BJ (cell line): Measurements from ENCODE around the gene CFL1. TPM values are rescaled to one million over a fixed set of nuclear protein-coding genes. Genes with fewer than 3 reads are reported as not detected.
"Not testable (repeated sequence)": the region's sequence is repeated elsewhere in the genome, so short reads cannot be mapped to it uniquely, and the experiment has no call there.

ENCODE experiments used
- CTCF ChIA-PET: fragments of 350-600 bp; formaldehyde crosslinking; extraction: SDS; loops from one replicate; lab custom pipeline; 2021; ENCODE audit warnings: antibody characterized with exemption, inconsistent platforms; lab: Yijun Ruan, JAX
- POLR2A ChIA-PET: fragments of 300-600 bp; sonication (Branson Sonifier 250); formaldehyde crosslinking; extraction: SDS; loops from one replicate; lab custom pipeline; 2021; ENCODE audit warnings: antibody characterized with exemption; lab: Charles Lee
- DNase-seq: peaks from one replicate; pipeline ENCODE4 v3.0.0-alpha.2; 2011; ENCODE audit warnings: low read depth
- H3K27me3 ChIP-seq: 2 replicates; pipeline ENCODE4 v1.6.0; 2011; ENCODE audit warnings: low read length; ENCODE audit not compliant: control insufficient read depth, insufficient read depth
- H3K36me3 ChIP-seq: 2 replicates; pipeline ENCODE4 v1.5.1; 2011; ENCODE audit warnings: low read length; ENCODE audit not compliant: control insufficient read depth, insufficient read depth
- H3K4me3 ChIP-seq: 2 replicates; pipeline ENCODE4 v1.5.1; 2011; ENCODE audit warnings: low read depth, mild to moderate bottlenecking, control low read depth, low read length
- polyA plus RNA-seq: library from polyadenylated mRNA; depleted of rRNA; stranded (reverse); fragments of >200 nt; gene quantifications from 2 replicates; pipeline ENCODE4 v1.2.3, GENCODE V29; 2011
- TF ChIP-seq, protein P1 (sequence below): IDR thresholded peaks from 2 replicates; pipeline ENCODE4 v1.5.1; 2011; ENCODE audit warnings: low read depth, mild to moderate bottlenecking, control low read depth, inconsistent platforms, low read length, moderate library complexity; ENCODE audit not compliant: insufficient read depth

The CFL1 gene
- polyA plus RNA-seq, 1 experiment, result 2,736 TPM

DNA sequence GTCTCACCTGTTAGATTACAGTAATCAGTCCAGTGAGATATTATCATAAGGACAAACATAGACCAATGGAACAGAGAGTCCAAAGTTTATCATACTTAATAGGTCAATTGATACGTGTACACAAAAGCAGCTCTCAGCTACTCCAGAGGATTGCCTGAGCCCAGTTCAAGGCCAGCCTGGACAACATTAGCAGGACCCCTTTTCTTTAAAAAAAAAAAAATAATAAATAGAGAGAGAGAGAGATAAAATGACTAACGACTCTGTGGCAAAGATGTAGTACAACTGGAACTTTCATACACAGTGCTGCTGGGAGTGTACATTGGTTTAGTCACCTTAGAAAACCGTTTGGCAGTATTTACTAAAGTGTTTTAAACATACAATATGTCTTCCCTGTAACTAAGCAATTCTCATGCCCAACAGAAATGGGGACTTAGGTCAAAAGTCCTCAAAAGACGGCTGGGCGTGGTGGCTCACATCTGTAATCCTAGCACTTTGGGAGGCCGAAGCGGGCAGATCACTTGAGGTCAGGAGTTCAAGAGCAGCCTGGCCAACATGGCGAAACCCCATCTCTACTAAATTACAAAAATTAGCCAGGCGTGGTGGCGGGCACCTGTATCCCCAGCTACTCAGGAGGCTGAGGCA is 13.6 kb downstream of the CFL1 start:
- TF ChIP-seq, protein P1, sequence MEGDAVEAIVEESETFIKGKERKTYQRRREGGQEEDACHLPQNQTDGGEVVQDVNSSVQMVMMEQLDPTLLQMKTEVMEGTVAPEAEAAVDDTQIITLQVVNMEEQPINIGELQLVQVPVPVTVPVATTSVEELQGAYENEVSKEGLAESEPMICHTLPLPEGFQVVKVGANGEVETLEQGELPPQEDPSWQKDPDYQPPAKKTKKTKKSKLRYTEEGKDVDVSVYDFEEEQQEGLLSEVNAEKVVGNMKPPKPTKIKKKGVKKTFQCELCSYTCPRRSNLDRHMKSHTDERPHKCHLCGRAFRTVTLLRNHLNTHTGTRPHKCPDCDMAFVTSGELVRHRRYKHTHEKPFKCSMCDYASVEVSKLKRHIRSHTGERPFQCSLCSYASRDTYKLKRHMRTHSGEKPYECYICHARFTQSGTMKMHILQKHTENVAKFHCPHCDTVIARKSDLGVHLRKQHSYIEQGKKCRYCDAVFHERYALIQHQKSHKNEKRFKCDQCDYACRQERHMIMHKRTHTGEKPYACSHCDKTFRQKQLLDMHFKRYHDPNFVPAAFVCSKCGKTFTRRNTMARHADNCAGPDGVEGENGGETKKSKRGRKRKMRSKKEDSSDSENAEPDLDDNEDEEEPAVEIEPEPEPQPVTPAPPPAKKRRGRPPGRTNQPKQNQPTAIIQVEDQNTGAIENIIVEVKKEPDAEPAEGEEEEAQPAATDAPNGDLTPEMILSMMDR, result no peak
- no peaks in the 10 kb centered on the region for H3K36me3 ChIP-seq
- ChIA-PET POLR2A (interaction anchor here (0.6 kb wide), 1 partner anchor 1592 kb away, joined by 3 read pairs; no protein-coding TSS in a partner anchor), CTCF (interaction anchor here (0.7 to 1.8 kb wide), 2 partner anchors 132 to 141 kb away, joined by 4 to 5 read pairs; partner anchors contain the start of gene KAT5)
- no peaks in the 10 kb centered on the region for H3K27me3 ChIP-seq
- H3K4me3 ChIP-seq, result no peak overlapping the region
- no peak for DNase-seq

GRCh38 chr11:65843811-65844210 is 14.2 kb downstream of the CFL1 start:
- ChIA-PET CTCF (interaction anchor here (0.8 kb wide), 1 partner anchor 11 kb away, joined by 3 read pairs; no protein-coding TSS in a partner anchor), POLR2A (no interaction called here)
- Histone ChIP-seq H3K27me3 (no peaks in the 10 kb centered on the region), H3K4me3 (no peak overlapping the region), H3K36me3 (no peaks in the 10 kb centered on the region)
- TF ChIP-seq, protein P1, result no peak
- DNase-seq, result no peak

- POLR2A ChIA-PET, result no interaction called here
Observed at GRCh38 chr11:65842144-65842543, 15.8 kb downstream of the CFL1 start.

DNA sequence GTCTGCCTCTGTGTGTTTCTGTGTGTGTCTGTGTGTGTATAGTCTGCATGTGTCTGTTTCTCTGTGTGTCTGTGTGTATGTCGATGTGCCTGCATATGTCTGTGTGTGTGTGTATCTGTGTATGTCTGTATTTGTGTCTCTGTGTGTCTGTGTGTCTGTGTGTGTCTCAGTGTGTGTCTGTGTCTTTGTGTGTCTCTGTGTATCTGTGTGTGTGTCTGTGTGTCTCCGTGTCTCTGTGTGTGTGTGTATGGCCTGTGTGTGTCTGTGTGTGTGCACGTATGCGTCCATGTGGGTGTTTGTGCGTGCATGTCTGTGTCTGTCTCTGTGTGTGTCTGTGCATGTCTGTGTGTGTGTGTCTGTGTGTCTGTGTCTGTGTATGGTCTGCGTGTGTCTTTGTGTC is 23.8 kb downstream of the CFL1 start:
- DNase-seq, result no peak
- ChIA-PET CTCF (interaction anchor here (1.0 to 3.5 kb wide), 3 partner anchors 16 to 125 kb away, joined by 3 to 24 read pairs (median 5); no protein-coding TSS in a partner anchor), POLR2A (interaction anchor here (0.5 kb wide), 1 partner anchor 168 kb away, joined by 4 read pairs; the partner anchor contains the start of genes BANF1 and EIF1AD)
- Histone ChIP-seq H3K36me3 (no peaks in the 10 kb centered on the region), H3K4me3 (peak overlapping the region; percentile 60), H3K27me3 (peaks cover 16% of the 10 kb centered on the region)
- TF ChIP-seq, protein P1, result no peak

More at GRCh38 chr11:65842144-65842543, 15.8 kb downstream of the CFL1 start:
- no peak for DNase-seq
- Histone ChIP-seq H3K27me3 (no peaks in the 10 kb centered on the region), H3K36me3 (no peaks in the 10 kb centered on the region), H3K4me3 (no peak overlapping the region)
- TF ChIP-seq, protein P1, result no peak
- CTCF ChIA-PET, result interaction anchor here (1.2 kb wide), 1 partner anchor 9 kb away, joined by 4 read pairs; no protein-coding TSS in a partner anchor

DNA sequence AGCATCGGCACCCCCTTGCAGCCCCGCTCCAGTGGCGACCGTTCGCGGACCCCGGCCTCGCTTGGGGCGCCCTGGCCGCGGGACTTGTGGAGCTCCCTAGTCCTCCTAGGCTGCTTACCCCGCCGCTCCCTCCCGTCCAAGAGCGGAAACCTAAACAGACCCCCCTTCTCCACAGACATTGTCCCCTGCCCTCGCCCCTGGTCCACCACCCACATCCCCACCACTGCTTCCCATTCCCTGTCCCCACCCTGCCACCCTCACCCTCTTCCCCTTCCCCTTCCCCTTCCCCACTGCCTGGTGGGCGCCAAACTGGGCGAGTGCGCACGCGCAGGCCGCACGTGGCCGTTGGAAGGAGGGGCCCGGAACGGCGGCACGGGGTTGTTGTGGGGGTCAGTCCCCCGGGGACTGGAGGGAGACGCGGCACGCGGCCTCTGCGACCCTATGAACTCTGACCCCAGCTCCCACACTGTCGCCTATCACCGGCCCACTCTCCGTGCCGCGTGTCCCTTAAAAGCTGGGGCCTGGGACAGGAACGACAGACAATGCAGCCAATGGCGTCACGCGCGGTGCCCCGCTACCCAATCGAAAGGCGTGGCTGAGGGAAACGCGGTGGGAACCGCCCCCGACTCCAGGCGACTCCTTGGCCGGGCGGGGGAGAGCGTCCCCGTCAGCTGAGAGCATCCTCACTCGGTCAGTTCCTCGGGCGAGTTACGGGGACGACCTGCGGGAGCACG is 24.5 kb downstream of the CFL1 start, which contains the start of gene SNX32:
Gene SNX32 (plus strand): TSS at position 667 of the 734 bp plus-strand sequence. CDS start 103 bp downstream, outside the sequence.
- H3K27me3 ChIP-seq, result peaks cover 16% of the 10 kb centered on the region
- TF ChIP-seq, protein P1, result no peak
- POLR2A ChIA-PET, result interaction anchor here (0.5 kb wide), 1 partner anchor 169 kb away, joined by 4 read pairs; the partner anchor contains the start of genes BANF1 and EIF1AD
- CTCF ChIA-PET, result interaction anchor here (1.0 to 3.5 kb wide), 7 partner anchors 10 to 124 kb away, joined by 3 to 24 read pairs (median 5); partner anchors contain the start of genes KAT5 and MUS81
- peak; percentile 27 for DNase-seq
- H3K36me3 ChIP-seq, result no peaks in the 10 kb centered on the region
- peak within 1 kb of the TSS; percentile 60 for H3K4me3 ChIP-seq

GRCh38 chr11:65832231-65832630 is 25.7 kb downstream of the CFL1 start:
- ChIA-PET CTCF (interaction anchor here (0.9 to 3.5 kb wide), 7 partner anchors 8 to 127 kb away, joined by 3 to 24 read pairs (median 5); partner anchors contain the start of genes KAT5 and MUS81), POLR2A (interaction anchor here (0.6 to 1.0 kb wide), 3 partner anchors 20 to 169 kb away, joined by 3 to 4 read pairs (median 3); partner anchors contain the start of gene RELA)
- not testable (repeated sequence) for H3K4me3 ChIP-seq, H3K36me3 ChIP-seq, DNase-seq
- H3K27me3 ChIP-seq, result peaks cover 18% of the 10 kb centered on the region
